Uterus (tissue), 2 donors: ENCODE data around the gene KIAA1217.

Experiments
- POLR2A ChIP-seq, 2 donors: fragments of 450-650 bp; IDR thresholded peaks; one replicate each; pipeline ENCODE4 v1.6.1; 2016; ENCODE audit warnings: antibody characterized with exemption in 2 of 2, mild to moderate bottlenecking in 1 of 2, moderate library complexity in 1 of 2
- TF ChIP-seq, protein P1 (sequence below), 4 experiments: fragments of 200-600 bp in 2 of 4; fragments of 450-650 bp in 2 of 4; sonication (generic) in 2 of 4; IDR thresholded peaks; one replicate each; pipeline ENCODE4 v1.5.1; 2016 to 2019; ENCODE audit warnings: antibody characterized with exemption in 4 of 4, mild to moderate bottlenecking in 2 of 4, moderate library complexity in 1 of 4

DNA sequence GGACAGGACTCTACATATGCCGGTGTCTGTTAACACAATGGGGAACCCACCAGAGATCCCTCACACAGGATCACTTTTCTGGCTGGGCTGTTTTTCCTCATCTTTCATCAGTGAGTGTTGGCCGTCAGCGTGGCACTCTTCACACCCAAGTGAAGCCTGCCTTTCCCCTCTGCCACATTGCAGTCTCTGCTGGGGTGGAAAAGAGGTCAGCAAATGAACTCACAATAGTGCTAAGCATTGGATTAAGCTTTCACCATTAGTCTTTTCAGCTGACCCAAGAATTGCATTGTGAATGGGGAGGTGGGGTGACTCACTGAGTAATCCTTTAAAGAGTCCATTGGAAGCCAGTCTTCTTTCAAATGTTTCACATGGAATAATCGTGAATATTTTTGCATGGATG is 143.0 kb downstream of the KIAA1217 start:
- TF ChIP-seq, protein P1, sequence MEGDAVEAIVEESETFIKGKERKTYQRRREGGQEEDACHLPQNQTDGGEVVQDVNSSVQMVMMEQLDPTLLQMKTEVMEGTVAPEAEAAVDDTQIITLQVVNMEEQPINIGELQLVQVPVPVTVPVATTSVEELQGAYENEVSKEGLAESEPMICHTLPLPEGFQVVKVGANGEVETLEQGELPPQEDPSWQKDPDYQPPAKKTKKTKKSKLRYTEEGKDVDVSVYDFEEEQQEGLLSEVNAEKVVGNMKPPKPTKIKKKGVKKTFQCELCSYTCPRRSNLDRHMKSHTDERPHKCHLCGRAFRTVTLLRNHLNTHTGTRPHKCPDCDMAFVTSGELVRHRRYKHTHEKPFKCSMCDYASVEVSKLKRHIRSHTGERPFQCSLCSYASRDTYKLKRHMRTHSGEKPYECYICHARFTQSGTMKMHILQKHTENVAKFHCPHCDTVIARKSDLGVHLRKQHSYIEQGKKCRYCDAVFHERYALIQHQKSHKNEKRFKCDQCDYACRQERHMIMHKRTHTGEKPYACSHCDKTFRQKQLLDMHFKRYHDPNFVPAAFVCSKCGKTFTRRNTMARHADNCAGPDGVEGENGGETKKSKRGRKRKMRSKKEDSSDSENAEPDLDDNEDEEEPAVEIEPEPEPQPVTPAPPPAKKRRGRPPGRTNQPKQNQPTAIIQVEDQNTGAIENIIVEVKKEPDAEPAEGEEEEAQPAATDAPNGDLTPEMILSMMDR (IDR thresholded peaks at IDR 0.05) = no peak
- no peak for TF ChIP-seq POLR2A (IDR thresholded peaks at IDR 0.05)
